GM19025 (cell line): ENCODE results near the gene MRPS16.

ENCODE experiments used
- ATAC-seq: cut with Tn5 transposase; IDR thresholded peaks from one replicate; pipeline ENCODE4 v1.9.1; 2021; ENCODE audit warnings: mild to moderate bottlenecking, low read depth, moderate library complexity; ENCODE audit not compliant: unreplicated experiment

The MRPS16 gene

DNA sequence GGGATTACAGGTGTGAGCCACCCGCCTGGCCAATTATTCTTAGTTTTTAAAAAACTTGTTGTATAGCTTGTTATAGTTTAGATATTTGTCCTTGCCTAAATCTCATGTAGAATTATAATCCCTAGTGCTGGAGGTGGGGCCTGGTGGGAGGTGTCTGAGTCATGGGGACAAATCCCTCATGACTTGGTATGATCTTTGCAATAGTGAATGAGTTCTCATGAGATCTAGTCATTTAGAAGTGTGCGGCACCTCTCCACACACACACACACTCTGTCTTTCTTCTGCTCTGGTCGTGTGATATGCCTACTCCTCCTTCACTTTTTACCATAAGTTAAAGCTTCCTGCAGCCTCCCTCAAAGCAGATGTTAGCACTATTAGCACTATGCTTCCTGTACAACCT lies 47.4 kb downstream of the MRPS16 start:
- no peak for ATAC-seq
